ENCODE measurements around the gene SGTA.

SGTA gene

DNA sequence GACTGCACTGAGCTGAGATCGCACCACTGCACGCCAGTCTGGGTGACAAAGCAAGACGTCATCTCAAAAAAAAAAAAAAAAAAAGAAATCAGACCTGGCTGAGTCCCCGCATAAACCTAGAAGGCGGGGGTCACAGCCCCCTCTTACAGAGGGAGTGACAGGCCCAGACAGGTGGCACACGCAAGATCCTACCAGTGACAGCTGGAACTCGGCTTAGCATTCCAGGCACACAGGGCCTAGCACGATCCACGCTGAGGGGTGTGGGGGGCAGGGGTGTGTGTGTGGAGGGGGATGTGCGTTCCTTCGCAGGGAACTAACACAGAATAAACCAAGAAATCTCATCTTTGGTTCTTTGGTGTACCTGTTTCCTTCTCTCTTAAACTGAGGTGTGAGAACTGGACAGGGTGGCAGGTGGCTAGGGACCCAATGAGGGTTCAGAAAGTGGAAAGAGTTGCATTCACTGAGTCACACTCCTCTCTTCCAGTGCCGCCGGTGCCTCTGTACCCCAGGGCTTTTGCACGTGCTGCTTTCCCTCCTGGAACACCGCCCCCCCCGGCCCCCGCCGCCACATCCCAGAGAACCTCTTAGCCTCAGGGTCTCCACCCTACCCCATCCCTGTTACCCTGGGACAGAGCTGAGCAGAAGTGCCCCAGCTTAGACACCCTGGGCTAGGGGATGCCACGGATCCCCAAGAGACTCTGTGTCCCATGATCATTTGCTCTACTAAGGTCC is 5.0 kb downstream of the SGTA start:
- TF ChIP-seq, protein P1, sequence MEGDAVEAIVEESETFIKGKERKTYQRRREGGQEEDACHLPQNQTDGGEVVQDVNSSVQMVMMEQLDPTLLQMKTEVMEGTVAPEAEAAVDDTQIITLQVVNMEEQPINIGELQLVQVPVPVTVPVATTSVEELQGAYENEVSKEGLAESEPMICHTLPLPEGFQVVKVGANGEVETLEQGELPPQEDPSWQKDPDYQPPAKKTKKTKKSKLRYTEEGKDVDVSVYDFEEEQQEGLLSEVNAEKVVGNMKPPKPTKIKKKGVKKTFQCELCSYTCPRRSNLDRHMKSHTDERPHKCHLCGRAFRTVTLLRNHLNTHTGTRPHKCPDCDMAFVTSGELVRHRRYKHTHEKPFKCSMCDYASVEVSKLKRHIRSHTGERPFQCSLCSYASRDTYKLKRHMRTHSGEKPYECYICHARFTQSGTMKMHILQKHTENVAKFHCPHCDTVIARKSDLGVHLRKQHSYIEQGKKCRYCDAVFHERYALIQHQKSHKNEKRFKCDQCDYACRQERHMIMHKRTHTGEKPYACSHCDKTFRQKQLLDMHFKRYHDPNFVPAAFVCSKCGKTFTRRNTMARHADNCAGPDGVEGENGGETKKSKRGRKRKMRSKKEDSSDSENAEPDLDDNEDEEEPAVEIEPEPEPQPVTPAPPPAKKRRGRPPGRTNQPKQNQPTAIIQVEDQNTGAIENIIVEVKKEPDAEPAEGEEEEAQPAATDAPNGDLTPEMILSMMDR (IDR thresholded peaks at IDR 0.05; ENCODE audit: control insufficient read depth, insufficient read depth, low read depth, low read length, missing control alignments) = no peak
- no peak overlapping the region for H3K4me3 ChIP-seq (ENCODE audit: control insufficient read depth, low read depth, low read length)
- DNase-seq (ENCODE audit: low read depth) = no peak

DNA sequence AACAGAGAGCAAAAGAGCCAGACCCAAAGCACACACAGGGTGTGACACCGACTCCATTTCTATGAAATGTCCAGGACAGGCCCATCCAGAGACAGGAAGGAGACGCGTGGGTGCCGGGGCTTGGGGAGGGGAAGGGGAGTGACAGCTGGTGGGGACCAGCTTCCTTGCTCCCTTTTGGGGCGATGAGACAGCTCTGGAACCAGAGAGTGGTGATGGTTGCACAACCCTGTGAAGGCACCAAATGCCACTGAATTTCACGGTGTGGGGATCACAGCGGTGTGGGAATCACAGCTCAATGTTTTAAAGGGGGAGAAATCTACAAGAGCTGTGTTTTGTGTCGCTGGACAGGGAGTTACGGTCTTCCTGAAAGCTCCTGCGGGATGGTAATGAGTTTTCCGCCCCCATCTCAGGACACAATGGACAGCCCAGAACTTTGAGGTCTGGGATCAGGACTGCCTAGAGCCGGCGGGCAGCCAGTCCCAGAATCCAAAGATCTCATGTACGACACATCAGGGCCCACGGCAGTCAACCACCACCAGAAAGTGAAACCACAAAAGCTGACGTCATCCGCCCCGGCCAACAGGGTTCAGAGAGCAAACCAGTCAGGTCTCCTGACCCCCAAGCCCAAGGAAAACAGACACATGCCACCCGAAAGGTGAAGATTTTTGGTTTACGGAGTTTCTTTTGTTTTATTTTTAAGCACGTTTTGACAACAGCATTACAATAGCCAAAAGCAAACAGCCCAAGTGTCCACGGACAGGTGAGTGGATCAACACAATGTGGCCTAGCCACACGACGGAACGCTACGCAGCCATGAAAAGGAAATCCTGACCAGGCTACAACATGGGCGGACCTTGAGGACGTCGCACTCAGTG is 7.3 kb downstream of the SGTA start:
- no peak overlapping the region for H3K4me3 ChIP-seq (ENCODE audit: control insufficient read depth, low read depth, low read length)
- no peak for DNase-seq (ENCODE audit: low read depth)
- TF ChIP-seq, protein P1 (IDR thresholded peaks at IDR 0.05; ENCODE audit: control insufficient read depth, insufficient read depth, low read depth, low read length, missing control alignments) = no peak

DNA sequence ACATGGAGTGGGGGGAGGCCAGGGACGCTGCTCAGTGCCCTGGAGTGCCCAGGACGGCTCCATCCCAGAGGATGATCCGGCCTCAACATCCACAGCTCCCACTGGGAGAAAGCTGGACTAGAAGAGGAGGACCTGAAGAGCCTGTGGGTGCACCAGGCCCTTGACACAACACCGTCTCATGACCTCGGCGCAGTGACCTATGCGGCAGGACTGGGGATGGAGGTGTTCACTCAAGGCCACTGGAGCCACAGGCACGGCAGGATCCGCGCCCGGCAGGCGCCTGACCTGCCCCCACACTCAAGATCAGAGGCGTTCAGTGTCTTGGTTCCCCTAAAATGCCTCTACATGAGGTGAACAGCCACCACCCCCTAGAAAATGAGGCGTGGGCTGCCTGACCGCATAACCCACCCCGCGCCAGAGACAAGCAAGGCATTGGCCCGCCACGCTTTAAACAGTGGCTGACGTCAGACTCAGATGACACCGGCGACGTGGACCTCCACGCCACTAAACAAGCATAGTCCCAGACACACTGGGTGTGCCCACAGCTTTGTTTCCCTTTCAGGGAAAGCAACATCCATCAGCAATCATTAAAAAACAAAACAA is 8.0 kb downstream of the SGTA start:
- TF ChIP-seq, protein P1 (IDR thresholded peaks at IDR 0.05; ENCODE audit: control insufficient read depth, insufficient read depth, low read depth, low read length, missing control alignments) = no peak
- DNase-seq (ENCODE audit: low read depth) = no peak
- H3K4me3 ChIP-seq (ENCODE audit: control insufficient read depth, low read depth, low read length) = no peak overlapping the region

DNA sequence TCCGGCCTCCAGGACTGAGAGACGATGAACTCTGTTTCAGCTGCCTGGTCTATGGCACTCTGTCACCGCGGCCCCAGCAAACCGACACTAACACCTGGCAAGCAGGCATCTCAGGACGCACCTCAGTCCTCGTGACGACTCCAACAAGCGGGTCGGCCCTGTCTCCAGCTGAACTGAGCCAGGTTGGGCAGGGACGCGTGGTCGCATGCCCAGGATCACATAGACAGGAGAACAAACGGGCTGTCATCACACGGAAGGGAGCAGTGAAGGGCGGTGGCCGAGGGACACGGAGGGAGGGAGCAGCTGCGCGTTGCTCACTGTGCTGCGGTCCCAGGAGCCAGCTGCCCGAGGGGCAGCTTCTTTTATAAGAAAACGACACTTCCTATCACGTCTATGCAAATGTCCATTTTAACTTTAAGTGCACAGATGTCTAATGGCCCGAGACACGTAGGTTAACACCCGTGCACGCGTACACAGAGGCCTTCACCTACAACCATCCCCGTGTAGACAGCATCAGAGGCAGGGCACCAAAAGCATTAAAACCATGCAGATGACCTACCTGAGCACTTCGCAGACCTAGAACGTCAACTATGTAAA is 8.9 kb downstream of the SGTA start:
- no peak overlapping the region for H3K4me3 ChIP-seq (ENCODE audit: control insufficient read depth, low read depth, low read length)
- DNase-seq (ENCODE audit: low read depth) = no peak
- TF ChIP-seq, protein P1 (IDR thresholded peaks at IDR 0.05; ENCODE audit: control insufficient read depth, insufficient read depth, low read depth, low read length, missing control alignments) = no peak

DNA sequence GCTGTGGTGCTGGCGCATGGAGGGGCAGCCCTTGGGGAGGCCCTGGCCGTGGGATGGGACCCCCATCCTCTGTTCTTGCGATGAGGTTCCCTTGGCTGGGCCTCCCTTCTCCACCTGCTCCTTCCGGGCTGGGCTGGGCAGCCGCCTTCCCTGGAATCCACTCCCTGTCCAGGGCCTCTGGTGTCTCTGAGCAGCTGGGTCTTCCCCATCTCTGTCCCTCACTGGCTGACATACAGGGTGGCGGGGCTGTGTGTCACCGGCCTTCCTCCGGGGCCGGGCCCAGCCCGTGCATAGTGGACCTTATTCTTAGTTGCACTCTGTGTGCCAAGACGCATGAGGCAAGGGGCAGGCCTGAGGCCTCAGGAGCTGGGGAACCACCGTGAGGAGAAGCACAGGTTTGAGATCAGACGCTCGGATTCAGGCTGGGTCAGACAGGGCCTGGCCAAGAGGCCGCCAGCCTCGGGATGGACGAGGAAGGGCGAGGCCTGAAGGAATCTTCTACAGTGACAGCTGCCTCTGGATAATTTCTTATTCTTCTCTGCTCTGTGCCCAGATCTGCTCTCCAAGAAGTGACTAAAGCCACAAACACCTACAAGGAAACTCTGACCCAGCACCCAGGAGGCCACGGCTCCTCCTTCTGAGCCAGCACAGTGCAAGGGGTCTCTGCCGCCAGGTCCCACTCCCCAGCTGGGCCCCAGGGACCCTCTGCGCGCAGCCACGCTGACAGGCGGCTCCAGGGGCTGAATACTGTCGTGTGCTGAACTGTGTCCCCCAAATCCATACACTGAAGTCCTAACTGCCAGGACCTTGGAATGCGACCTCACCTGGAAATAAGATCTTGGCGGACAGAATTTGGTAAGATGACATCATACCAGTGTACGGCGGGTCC is 11.0 kb downstream of the SGTA start:
- DNase-seq (ENCODE audit: low read depth) = no peak
- no peak overlapping the region for H3K4me3 ChIP-seq (ENCODE audit: control insufficient read depth, low read depth, low read length)
- TF ChIP-seq, protein P1 (IDR thresholded peaks at IDR 0.05; ENCODE audit: control insufficient read depth, insufficient read depth, low read depth, low read length, missing control alignments) = no peak

All from AG09309 (cell line).